NCI-H128 (cell line): ENCODE measurements around the gene PPFIA3.
"Not testable (repeated sequence)": the region's sequence is repeated elsewhere in the genome, so short reads cannot be mapped to it uniquely, and the experiment has no call there.

Experiments
- DNase-seq: peaks from one replicate; lab custom pipeline; 2025; ENCODE audit not compliant: unreplicated experiment; lab: John Stamatoyannopoulos, UW

Gene PPFIA3

GRCh38 chr19:49173198-49173597 is 53.9 kb downstream of the PPFIA3 start:
- no peak for DNase-seq

- DNase-seq: no peak
Measured at GRCh38 chr19:49180659-49181058, 61.3 kb downstream of the PPFIA3 start.

- DNase-seq: not testable (repeated sequence)
Measured at GRCh38 chr19:49182010-49182847, 62.9 kb downstream of the PPFIA3 start.

GRCh38 chr19:49182848-49183375 is 63.6 kb downstream of the PPFIA3 start:
- DNase-seq: no peak

GRCh38 chr19:49186108-49186507 is 66.8 kb downstream of the PPFIA3 start:
- no peak for DNase-seq

- no peak for DNase-seq
Measured at GRCh38 chr19:49188626-49189200, 69.4 kb downstream of the PPFIA3 start.

- no peak for DNase-seq
Measured at GRCh38 chr19:49189259-49189658, 69.9 kb downstream of the PPFIA3 start.

GRCh38 chr19:49190781-49191180 is 71.4 kb downstream of the PPFIA3 start:
- DNase-seq: no peak

GRCh38 chr19:49193822-49194394 is 74.6 kb downstream of the PPFIA3 start:
- DNase-seq: no peak

GRCh38 chr19:49194408-49194807 is 75.1 kb downstream of the PPFIA3 start:
- no peak for DNase-seq

GRCh38 chr19:49196527-49197240 is 77.3 kb downstream of the PPFIA3 start:
- no peak for DNase-seq

- no peak for DNase-seq
Measured at GRCh38 chr19:49200238-49200862, 81.0 kb downstream of the PPFIA3 start.
